ENCODE results near the gene NFIA. TPM values are rescaled to one million over a fixed set of nuclear protein-coding genes. Genes with fewer than 3 reads are reported as not detected.

The NFIA gene
- total and polyA plus RNA-seq, 2 donors (not counting 1 experiment from before 2014, with no cell fraction given) = 5.4 to 11.0 TPM

- H2AFZ ChIP-seq (ENCODE audit: low read length) = no peak overlapping the region
- H3K4me2 ChIP-seq (ENCODE audit: extremely low read depth, insufficient read depth, low read length) = no peak overlapping the region
- no peaks in the 10 kb centered on the region for H3K27me3 ChIP-seq (ENCODE audit: control insufficient read depth, insufficient read depth, low read length)
- no peak overlapping the region for H3K9ac ChIP-seq (ENCODE audit: insufficient read depth, low read length)
- no peak overlapping the region for H3K4me3 ChIP-seq (replicated peaks in 1 of 4; ENCODE audit: control extremely low read depth in 1 of 4, insufficient read depth in 1 of 4, low read depth in 3 of 4, low read length in 4 of 4)
- TF ChIP-seq EZH2 (IDR thresholded peaks at IDR 0.05; ENCODE audit: low read length, missing control alignments) (no peak), CTCF (conservative IDR thresholded peaks at IDR 0.05 in 1 of 2, IDR thresholded peaks at IDR 0.05 in 1 of 2; ENCODE audit: low read depth in 1 of 2, low read length in 2 of 2) (no peak)
- no peaks in the 10 kb centered on the region for H3K79me2 ChIP-seq (ENCODE audit: control insufficient read depth, insufficient read depth, low read length)
- no peaks in the 10 kb centered on the region for H4K20me1 ChIP-seq (ENCODE audit: control insufficient read depth, extremely low read depth, insufficient read depth, low read length)
- no peak for DNase-seq (ENCODE audit: low read depth in 2 of 2)
- no peaks in the 10 kb centered on the region for H3K9me3 ChIP-seq (ENCODE audit: control insufficient read depth, insufficient read depth, low read depth, low read length)
- H3K4me1 ChIP-seq (ENCODE audit: control insufficient read depth, extremely low read depth, insufficient read depth, low read length) = no peaks in the 10 kb centered on the region
- H3K36me3 ChIP-seq (ENCODE audit: control insufficient read depth, insufficient read depth, low read length) = peaks cover 4% of the 10 kb centered on the region
- no peak overlapping the region for H3K27ac ChIP-seq (ENCODE audit: insufficient read depth, low read length)
Measured at GRCh38 chr1:61089741-61090140, 7.4 kb downstream of the NFIA start.

GRCh38 chr1:61090546-61091202 is 8.3 kb downstream of the NFIA start:
- H4K20me1 ChIP-seq (ENCODE audit: control insufficient read depth, extremely low read depth, insufficient read depth, low read length) = no peaks in the 10 kb centered on the region
- TF ChIP-seq EZH2 (IDR thresholded peaks at IDR 0.05; ENCODE audit: low read length, missing control alignments) = no peak
- no peak for TF ChIP-seq CTCF (conservative IDR thresholded peaks at IDR 0.05 in 1 of 2, IDR thresholded peaks at IDR 0.05 in 1 of 2; ENCODE audit: low read depth in 1 of 2, low read length in 2 of 2)
- no peaks in the 10 kb centered on the region for H3K4me1 ChIP-seq (ENCODE audit: control insufficient read depth, extremely low read depth, insufficient read depth, low read length)
- no peaks in the 10 kb centered on the region for H3K27me3 ChIP-seq (ENCODE audit: control insufficient read depth, insufficient read depth, low read length)
- H3K9ac ChIP-seq (ENCODE audit: insufficient read depth, low read length) = no peak overlapping the region
- H3K9me3 ChIP-seq (ENCODE audit: control insufficient read depth, insufficient read depth, low read depth, low read length) = no peaks in the 10 kb centered on the region
- DNase-seq (ENCODE audit: low read depth in 2 of 2) = no peak
- H3K27ac ChIP-seq (ENCODE audit: insufficient read depth, low read length) = no peak overlapping the region
- no peak overlapping the region for H2AFZ ChIP-seq (ENCODE audit: low read length)
- H3K4me3 ChIP-seq (replicated peaks in 1 of 4; ENCODE audit: control extremely low read depth in 1 of 4, insufficient read depth in 1 of 4, low read depth in 3 of 4, low read length in 4 of 4) = no peak overlapping the region
- H3K36me3 ChIP-seq (ENCODE audit: control insufficient read depth, insufficient read depth, low read length) = peaks cover 4% of the 10 kb centered on the region
- no peaks in the 10 kb centered on the region for H3K79me2 ChIP-seq (ENCODE audit: control insufficient read depth, insufficient read depth, low read length)
- no peak overlapping the region for H3K4me2 ChIP-seq (ENCODE audit: extremely low read depth, insufficient read depth, low read length)

- Histone ChIP-seq H3K79me2 (ENCODE audit: control insufficient read depth, insufficient read depth, low read length) (no peaks in the 10 kb centered on the region), H3K4me2 (ENCODE audit: extremely low read depth, insufficient read depth, low read length) (no peak overlapping the region), H4K20me1 (ENCODE audit: control insufficient read depth, extremely low read depth, insufficient read depth, low read length) (no peaks in the 10 kb centered on the region), H3K9me3 (ENCODE audit: control insufficient read depth, insufficient read depth, low read depth, low read length) (no peaks in the 10 kb centered on the region), H3K4me1 (ENCODE audit: control insufficient read depth, extremely low read depth, insufficient read depth, low read length) (no peaks in the 10 kb centered on the region), H2AFZ (ENCODE audit: low read length) (no peak overlapping the region), H3K27me3 (ENCODE audit: control insufficient read depth, insufficient read depth, low read length) (no peaks in the 10 kb centered on the region), H3K9ac (ENCODE audit: insufficient read depth, low read length) (no peak overlapping the region), H3K27ac (ENCODE audit: insufficient read depth, low read length) (no peak overlapping the region), H3K4me3 (replicated peaks in 1 of 4; ENCODE audit: control extremely low read depth in 1 of 4, insufficient read depth in 1 of 4, low read depth in 3 of 4, low read length in 4 of 4) (no peak overlapping the region), H3K36me3 (ENCODE audit: control insufficient read depth, insufficient read depth, low read length) (peaks cover 4% of the 10 kb centered on the region)
- DNase-seq (ENCODE audit: low read depth in 2 of 2) = no peak
- TF ChIP-seq CTCF (conservative IDR thresholded peaks at IDR 0.05 in 1 of 2, IDR thresholded peaks at IDR 0.05 in 1 of 2; ENCODE audit: low read depth in 1 of 2, low read length in 2 of 2) (no peak), EZH2 (IDR thresholded peaks at IDR 0.05; ENCODE audit: low read length, missing control alignments) (no peak)
Measured at GRCh38 chr1:61091455-61091854, 9.1 kb downstream of the NFIA start.

Measured in fibroblast of lung (primary cell).